Liver (tissue), 9 donors: ENCODE results near the gene ETFA. TPM values are rescaled to one million over a fixed set of nuclear protein-coding genes. Genes with fewer than 3 reads are reported as not detected.

Source experiments
- DNase-seq: peaks from one replicate; pipeline ENCODE4 v3.0.0-alpha.2; 2017; ENCODE audit warnings: low spot score
- H3K27ac ChIP-seq, 2 donors: one replicate each; pipeline ENCODE4 v1.7.0; 2013; ENCODE audit warnings: inconsistent platforms in 2 of 2, low read length in 2 of 2, control low read depth in 1 of 2, low read depth in 1 of 2, mild to moderate bottlenecking in 1 of 2
- H3K27me3 ChIP-seq, 4 donors: one replicate each; pipeline versions ENCODE4 v1.6.1 to v1.7.0; 2013; ENCODE audit warnings: low read length in 3 of 4, inconsistent platforms in 1 of 4, mild to moderate bottlenecking in 1 of 4, moderate library complexity in 1 of 4; ENCODE audit not compliant: control insufficient read depth in 4 of 4, insufficient read depth in 4 of 4
- H3K36me3 ChIP-seq, 4 donors: one replicate each; pipeline versions ENCODE4 v1.6.1 to v1.7.0; 2013; ENCODE audit warnings: low read length in 3 of 4, mild to moderate bottlenecking in 3 of 4, low read depth in 1 of 4, moderate library complexity in 1 of 4; ENCODE audit not compliant: control insufficient read depth in 4 of 4, insufficient read depth in 3 of 4
- H3K4me1 ChIP-seq, 4 donors: one replicate each; pipeline versions ENCODE4 v1.6.1 to v1.7.0; 2013; ENCODE audit warnings: low read length in 3 of 4, mild to moderate bottlenecking in 3 of 4, moderate library complexity in 1 of 4; ENCODE audit not compliant: control insufficient read depth in 4 of 4, insufficient read depth in 4 of 4
- H3K4me3 ChIP-seq, 3 donors: one replicate each; pipeline versions ENCODE4 v1.6.1 to v1.7.0; 2013; ENCODE audit warnings: low read length in 3 of 3, control low read depth in 1 of 3, low read depth in 1 of 3, mild to moderate bottlenecking in 1 of 3
- H3K9ac ChIP-seq, 2 donors: one replicate each; pipeline ENCODE4 v1.7.0; 2013; ENCODE audit warnings: low read length in 2 of 2, mild to moderate bottlenecking in 2 of 2, moderate library complexity in 2 of 2, control low read depth in 1 of 2, low read depth in 1 of 2
- H3K9me3 ChIP-seq, 4 donors: one replicate each; pipeline versions ENCODE4 v1.6.1 to v1.7.0; 2013; ENCODE audit warnings: low read length in 3 of 4; ENCODE audit not compliant: control insufficient read depth in 4 of 4
- CTCF ChIP-seq: fragments of 150-350 bp; IDR thresholded peaks from 2 replicates; pipeline ENCODE4 v1.5.1; 2017; ENCODE audit warnings: improper control_type of control experiment, low read depth, low read length; ENCODE audit not compliant: missing input control
- EGR1 ChIP-seq, 2 donors: IDR thresholded peaks; 2 replicates each; pipeline ENCODE4 v1.6.1; 2016 to 2018; ENCODE audit warnings: antibody characterized with exemption in 2 of 2, low read depth in 2 of 2
- FOXA1 ChIP-seq: IDR thresholded peaks from 2 replicates; pipeline ENCODE4 v1.6.1; 2016; ENCODE audit warnings: antibody characterized with exemption
- FOXA2 ChIP-seq: IDR thresholded peaks from 2 replicates; pipeline ENCODE4 v1.6.1; 2016; ENCODE audit warnings: antibody characterized with exemption
- GABPA ChIP-seq, 2 donors: IDR thresholded peaks in 1 of 2; conservative IDR thresholded peaks in 1 of 2; 2 replicates each; pipeline ENCODE4 v1.6.1; 2016; ENCODE audit warnings: antibody characterized with exemption in 2 of 2, mild to moderate bottlenecking in 1 of 2, moderate library complexity in 1 of 2
- HNF4A ChIP-seq, 2 donors: conservative IDR thresholded peaks; 2 replicates each; pipeline ENCODE4 v1.6.1; 2016; ENCODE audit warnings: antibody characterized with exemption in 2 of 2, mild to moderate bottlenecking in 2 of 2
- JUND ChIP-seq, 2 donors: IDR thresholded peaks; 2 replicates each; pipeline ENCODE4 v1.6.1; 2016; ENCODE audit warnings: antibody characterized with exemption in 2 of 2
- NR2F2 ChIP-seq: IDR thresholded peaks from 2 replicates; pipeline ENCODE4 v1.6.1; 2016; ENCODE audit warnings: antibody characterized with exemption
- RXRA ChIP-seq, 2 donors: IDR thresholded peaks; 2 replicates each; pipeline ENCODE4 v1.6.1; 2017 to 2018; ENCODE audit warnings: antibody characterized with exemption in 2 of 2, mild to moderate bottlenecking in 1 of 2
- SP1 ChIP-seq: IDR thresholded peaks from 2 replicates; pipeline ENCODE4 v1.6.1; 2018; ENCODE audit warnings: antibody characterized with exemption, mild to moderate bottlenecking
- TAF1 ChIP-seq: conservative IDR thresholded peaks from 2 replicates; pipeline ENCODE4 v1.6.1; 2016; ENCODE audit warnings: antibody characterized with exemption, mild to moderate bottlenecking
- YY1 ChIP-seq: IDR thresholded peaks from 2 replicates; pipeline ENCODE4 v1.6.1; 2016; ENCODE audit warnings: antibody characterized with exemption, mild to moderate bottlenecking
- ZBTB33 ChIP-seq: IDR thresholded peaks from 2 replicates; pipeline ENCODE4 v1.6.1; 2016; ENCODE audit warnings: antibody characterized with exemption
- WGBS: extraction: QIAGEN DNeasy Blood & Tissue Kit; methylation state at CpG from one replicate; pipeline ENCODE4 v1.1.7; 2013; 5-methylcytosine and 5-hydroxymethylcytosine counted together
- polyA plus RNA-seq, 2 donors: library from polyadenylated mRNA; stranded (reverse) in 1 of 2; unstranded in 1 of 2; fragments of 200-250 nt in 1 of 2; fragments of >200 nt in 1 of 2; fragmentation: Nextera tagmentation in 1 of 2; extraction: Ambion mirVana in 1 of 2; gene quantifications; one replicate each; pipeline versions ENCODE4 v1.2.1 to v1.2.3, GENCODE V29; 2013 to 2015
- total RNA-seq, 2 donors: library from RNA; depleted of rRNA; stranded (reverse); fragments of >200 nt; gene quantifications; one replicate each; pipeline ENCODE4 v1.2.3, GENCODE V29; 2014
- TF ChIP-seq, protein P1 (sequence below): IDR thresholded peaks from 2 replicates; pipeline ENCODE4 v1.6.1; 2016; ENCODE audit warnings: antibody characterized with exemption
- TF ChIP-seq, protein P2 (sequence below): IDR thresholded peaks from 2 replicates; pipeline ENCODE4 v1.6.1; 2016; ENCODE audit warnings: antibody characterized with exemption, mild to moderate bottlenecking
- donor health status: healthy.
- donor health status: healthy.
- donor health status: healthy.
- donor health status: healthy.
- donor health status: healthy.

Gene ETFA
- total and polyA plus RNA-seq, 4 donors = 92.6 to 342 (median 289) TPM

- WGBS = 83% methylated on average over 7 of the region's 7 CpGs
- no peak for DNase-seq
- H3K27ac ChIP-seq = no peak overlapping the region
- peaks cover 0 to 15% (median 6%) of the 10 kb centered on the region in 4 donors for H3K4me1 ChIP-seq
- H3K4me3 ChIP-seq = no peak overlapping the region
- H3K9ac ChIP-seq = no peak overlapping the region
- TF ChIP-seq NR2F2 (no peak), FOXA2 (no peak), TAF1 (no peak), RXRA (IDR thresholded peaks at IDR 0.05) (no peak), YY1 (no peak), CTCF (no peak), GABPA (IDR thresholded peaks at IDR 0.05 in 1 of 2, conservative IDR thresholded peaks at IDR 0.05 in 1 of 2) (no peak)
- TF ChIP-seq, protein P1, sequence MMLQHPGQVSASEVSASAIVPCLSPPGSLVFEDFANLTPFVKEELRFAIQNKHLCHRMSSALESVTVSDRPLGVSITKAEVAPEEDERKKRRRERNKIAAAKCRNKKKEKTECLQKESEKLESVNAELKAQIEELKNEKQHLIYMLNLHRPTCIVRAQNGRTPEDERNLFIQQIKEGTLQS = no peak
- TF ChIP-seq, protein P2, sequence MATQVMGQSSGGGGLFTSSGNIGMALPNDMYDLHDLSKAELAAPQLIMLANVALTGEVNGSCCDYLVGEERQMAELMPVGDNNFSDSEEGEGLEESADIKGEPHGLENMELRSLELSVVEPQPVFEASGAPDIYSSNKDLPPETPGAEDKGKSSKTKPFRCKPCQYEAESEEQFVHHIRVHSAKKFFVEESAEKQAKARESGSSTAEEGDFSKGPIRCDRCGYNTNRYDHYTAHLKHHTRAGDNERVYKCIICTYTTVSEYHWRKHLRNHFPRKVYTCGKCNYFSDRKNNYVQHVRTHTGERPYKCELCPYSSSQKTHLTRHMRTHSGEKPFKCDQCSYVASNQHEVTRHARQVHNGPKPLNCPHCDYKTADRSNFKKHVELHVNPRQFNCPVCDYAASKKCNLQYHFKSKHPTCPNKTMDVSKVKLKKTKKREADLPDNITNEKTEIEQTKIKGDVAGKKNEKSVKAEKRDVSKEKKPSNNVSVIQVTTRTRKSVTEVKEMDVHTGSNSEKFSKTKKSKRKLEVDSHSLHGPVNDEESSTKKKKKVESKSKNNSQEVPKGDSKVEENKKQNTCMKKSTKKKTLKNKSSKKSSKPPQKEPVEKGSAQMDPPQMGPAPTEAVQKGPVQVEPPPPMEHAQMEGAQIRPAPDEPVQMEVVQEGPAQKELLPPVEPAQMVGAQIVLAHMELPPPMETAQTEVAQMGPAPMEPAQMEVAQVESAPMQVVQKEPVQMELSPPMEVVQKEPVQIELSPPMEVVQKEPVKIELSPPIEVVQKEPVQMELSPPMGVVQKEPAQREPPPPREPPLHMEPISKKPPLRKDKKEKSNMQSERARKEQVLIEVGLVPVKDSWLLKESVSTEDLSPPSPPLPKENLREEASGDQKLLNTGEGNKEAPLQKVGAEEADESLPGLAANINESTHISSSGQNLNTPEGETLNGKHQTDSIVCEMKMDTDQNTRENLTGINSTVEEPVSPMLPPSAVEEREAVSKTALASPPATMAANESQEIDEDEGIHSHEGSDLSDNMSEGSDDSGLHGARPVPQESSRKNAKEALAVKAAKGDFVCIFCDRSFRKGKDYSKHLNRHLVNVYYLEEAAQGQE = no peak
- H3K9me3 ChIP-seq = no peaks in the 10 kb centered on the region
- no peaks in the 10 kb centered on the region for H3K36me3 ChIP-seq
- no peaks in the 10 kb centered on the region for H3K27me3 ChIP-seq
Measured at GRCh38 chr15:76195506-76196268, 115.6 kb downstream of the ETFA start.

GRCh38 chr15:76193934-76194333 is 117.3 kb downstream of the ETFA start:
- Histone ChIP-seq H3K9me3 (no peaks in the 10 kb centered on the region), H3K4me3 (no peak overlapping the region), H3K36me3 (no peaks in the 10 kb centered on the region), H3K4me1 (peaks cover 0 to 11% (median 6%) of the 10 kb centered on the region in 4 donors), H3K9ac (no peak overlapping the region), H3K27me3 (no peaks in the 10 kb centered on the region), H3K27ac (no peak overlapping the region)
- TF ChIP-seq JUND (IDR thresholded peaks at IDR 0.05) (no peak), HNF4A (conservative IDR thresholded peaks at IDR 0.05) (no peak)
- WGBS = 63% methylated on average over 8 of the region's 8 CpGs
- no peak for DNase-seq

DNA sequence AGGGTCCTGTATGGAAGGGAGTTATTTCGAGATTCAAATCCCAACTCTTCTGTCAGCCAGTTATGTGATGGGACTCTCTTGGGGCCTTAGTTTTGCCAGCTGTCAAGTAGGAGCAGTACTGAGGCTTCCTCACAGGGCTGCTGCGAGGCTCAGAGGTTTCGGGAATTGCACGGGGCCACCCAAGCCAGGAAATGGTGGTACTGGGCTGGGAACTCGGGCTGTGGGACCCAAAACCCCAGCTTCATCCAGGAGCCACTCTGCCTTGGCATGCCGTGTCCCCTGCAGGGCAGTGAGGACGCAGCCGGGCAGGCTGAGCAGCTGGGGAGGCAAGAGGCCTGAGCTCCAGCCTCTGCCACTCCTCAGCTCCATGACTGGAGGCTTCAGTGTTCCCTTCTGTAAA is 118.6 kb downstream of the ETFA start:
- peaks cover 0 to 11% (median 6%) of the 10 kb centered on the region in 4 donors for H3K4me1 ChIP-seq
- H3K36me3 ChIP-seq = no peaks in the 10 kb centered on the region
- no peak overlapping the region for H3K9ac ChIP-seq
- 93% methylated on average over 8 of the region's 8 CpGs for WGBS
- H3K27ac ChIP-seq = no peak overlapping the region
- H3K4me3 ChIP-seq = no peak overlapping the region
- H3K9me3 ChIP-seq = no peaks in the 10 kb centered on the region
- no peaks in the 10 kb centered on the region for H3K27me3 ChIP-seq
- no peak for DNase-seq
- no peak for TF ChIP-seq FOXA1
- TF ChIP-seq CTCF = no peak
- TF ChIP-seq EGR1 (IDR thresholded peaks at IDR 0.05; ENCODE audit: low read depth in 2 of 2) = no peak
- TF ChIP-seq GABPA (IDR thresholded peaks at IDR 0.05 in 1 of 2, conservative IDR thresholded peaks at IDR 0.05 in 1 of 2) = no peak
- no peak for TF ChIP-seq ZBTB33
- no peak for TF ChIP-seq FOXA2
- TF ChIP-seq JUND (IDR thresholded peaks at IDR 0.05) = no peak
- no peak for TF ChIP-seq SP1
- no peak for TF ChIP-seq RXRA (IDR thresholded peaks at IDR 0.05)
